Suprapubic skin (tissue), 4 donors: ENCODE data around the gene DUS4L.

Source experiments
- EP300 ChIP-seq: sonication (generic); formaldehyde crosslinking; IDR thresholded peaks from one replicate; pipeline ENCODE4 v1.6.1; 2017; ENCODE audit warnings: antibody characterized with exemption
- POLR2A ChIP-seq, 2 donors: fragments of 450-650 bp; IDR thresholded peaks; one replicate each; pipeline ENCODE4 v1.6.1; 2017; ENCODE audit warnings: antibody characterized with exemption in 2 of 2, mild to moderate bottlenecking in 2 of 2, moderate library complexity in 2 of 2
- POLR2AphosphoS5 ChIP-seq, 3 donors: sonication (generic); formaldehyde crosslinking; IDR thresholded peaks; one replicate each; pipeline ENCODE4 v1.6.1; 2017; ENCODE audit warnings: antibody characterized with exemption in 3 of 3
- TF ChIP-seq, protein P1 (sequence below), 2 donors: fragments of 200-600 bp in 1 of 2; fragments of 450-650 bp in 1 of 2; sonication (generic) in 1 of 2; IDR thresholded peaks; one replicate each; pipeline ENCODE4 v1.5.1; 2016 to 2019; ENCODE audit warnings: antibody characterized with exemption in 2 of 2, mild to moderate bottlenecking in 1 of 2, moderate library complexity in 1 of 2

DNA sequence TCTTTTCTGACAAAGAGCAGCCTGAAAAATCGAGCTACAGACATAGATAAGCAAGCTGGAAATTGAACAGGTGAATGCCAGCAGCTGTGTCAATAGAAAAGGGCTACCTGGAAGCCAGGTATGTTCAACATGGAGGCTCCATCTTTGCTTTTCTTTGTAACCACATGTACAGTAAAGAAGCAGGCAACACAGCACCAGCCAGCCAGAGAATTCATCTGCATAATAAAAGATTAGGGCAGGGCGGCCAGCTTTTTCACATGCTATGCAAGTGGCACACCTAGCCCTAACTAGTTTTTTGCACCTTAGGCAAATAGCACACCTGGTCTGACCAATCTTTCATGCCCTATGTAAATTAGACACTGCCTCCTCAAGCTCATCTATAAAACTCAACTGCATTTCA, 25.8 kb upstream of the DUS4L start:
- TF ChIP-seq, protein P1, sequence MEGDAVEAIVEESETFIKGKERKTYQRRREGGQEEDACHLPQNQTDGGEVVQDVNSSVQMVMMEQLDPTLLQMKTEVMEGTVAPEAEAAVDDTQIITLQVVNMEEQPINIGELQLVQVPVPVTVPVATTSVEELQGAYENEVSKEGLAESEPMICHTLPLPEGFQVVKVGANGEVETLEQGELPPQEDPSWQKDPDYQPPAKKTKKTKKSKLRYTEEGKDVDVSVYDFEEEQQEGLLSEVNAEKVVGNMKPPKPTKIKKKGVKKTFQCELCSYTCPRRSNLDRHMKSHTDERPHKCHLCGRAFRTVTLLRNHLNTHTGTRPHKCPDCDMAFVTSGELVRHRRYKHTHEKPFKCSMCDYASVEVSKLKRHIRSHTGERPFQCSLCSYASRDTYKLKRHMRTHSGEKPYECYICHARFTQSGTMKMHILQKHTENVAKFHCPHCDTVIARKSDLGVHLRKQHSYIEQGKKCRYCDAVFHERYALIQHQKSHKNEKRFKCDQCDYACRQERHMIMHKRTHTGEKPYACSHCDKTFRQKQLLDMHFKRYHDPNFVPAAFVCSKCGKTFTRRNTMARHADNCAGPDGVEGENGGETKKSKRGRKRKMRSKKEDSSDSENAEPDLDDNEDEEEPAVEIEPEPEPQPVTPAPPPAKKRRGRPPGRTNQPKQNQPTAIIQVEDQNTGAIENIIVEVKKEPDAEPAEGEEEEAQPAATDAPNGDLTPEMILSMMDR (IDR thresholded peaks at IDR 0.05): no peak
- no peak for TF ChIP-seq POLR2A (IDR thresholded peaks at IDR 0.05)
- no peak for TF ChIP-seq POLR2AphosphoS5 (IDR thresholded peaks at IDR 0.05)
- TF ChIP-seq EP300: no peak
